Common myeloid progenitor, CD34-positive (primary cell): Measurements from ENCODE around the gene PPP1R26.

Experiments used
- CTCF ChIA-PET: fragments of 350-600 bp; sonication (Branson Sonifier 250); formaldehyde crosslinking; loops from one replicate; lab custom pipeline; 2021; ENCODE audit warnings: antibody characterized with exemption; lab: Charles Lee
- POLR2A ChIA-PET: fragments of 350-600 bp; sonication (Branson Sonifier 250); formaldehyde crosslinking; loops from one replicate; lab custom pipeline; 2021; ENCODE audit warnings: antibody characterized with exemption; lab: Charles Lee
- DNase-seq, 3 donors: peaks; one replicate each; pipeline versions ENCODE4 v3.0.0 to v3.0.0-alpha.2; 2013
- H3K27ac ChIP-seq, 2 experiments: 1 replicate in 1 of 2; 2 replicates in 1 of 2; pipeline ENCODE4 v1.7.0; 2013; ENCODE audit warnings: inconsistent platforms in 2 of 2, low read length in 2 of 2, mild to moderate bottlenecking in 2 of 2, low read depth in 1 of 2, moderate library complexity in 1 of 2; ENCODE audit not compliant: severe bottlenecking in 2 of 2, insufficient read depth in 1 of 2, poor library complexity in 1 of 2
- H3K27me3 ChIP-seq, 5 experiments: replicated peaks in 2 of 5; 1 replicate in 3 of 5; 2 replicates in 2 of 5; pipeline versions ENCODE4 v1.6.1 to v1.7.0; 2013; ENCODE audit warnings: low read length in 4 of 5, mild to moderate bottlenecking in 2 of 5, moderate library complexity in 2 of 5, inconsistent platforms in 1 of 5; ENCODE audit not compliant: insufficient read depth in 5 of 5, control insufficient read depth in 4 of 5
- H3K36me3 ChIP-seq, 4 experiments: 1 replicate in 2 of 4; 2 replicates in 2 of 4; pipeline versions ENCODE4 v1.6.1 to v1.7.0; 2013; ENCODE audit warnings: low read length in 3 of 4, control low read depth in 1 of 4, mild to moderate bottlenecking in 1 of 4; ENCODE audit not compliant: control insufficient read depth in 4 of 4, insufficient read depth in 4 of 4
- H3K4me1 ChIP-seq, 4 experiments: 1 replicate in 3 of 4; 2 replicates in 1 of 4; pipeline versions ENCODE4 v1.6.1 to v1.7.1; 2013; ENCODE audit warnings: low read length in 3 of 4, mild to moderate bottlenecking in 3 of 4, control low read depth in 1 of 4, inconsistent platforms in 1 of 4, moderate library complexity in 1 of 4; ENCODE audit not compliant: control insufficient read depth in 4 of 4, insufficient read depth in 4 of 4; ENCODE audit errors: control extremely low read depth in 1 of 4
- H3K4me3 ChIP-seq, 7 experiments: 1 replicate in 4 of 7; 2 replicates in 3 of 7; pipeline versions ENCODE4 v1.5.1 to v1.7.0; 2013; ENCODE audit warnings: mild to moderate bottlenecking in 7 of 7, low read length in 6 of 7, moderate library complexity in 6 of 7, inconsistent platforms in 2 of 7, low read depth in 2 of 7, control low read depth in 1 of 7; ENCODE audit not compliant: insufficient read depth in 4 of 7, control insufficient read depth in 1 of 7; ENCODE audit errors: extremely low read depth in 1 of 7
- H3K9me3 ChIP-seq, 5 experiments: 1 replicate in 4 of 5; 2 replicates in 1 of 5; pipeline versions ENCODE4 v1.6.1 to v1.7.1; 2013; ENCODE audit warnings: low read length in 4 of 5, mild to moderate bottlenecking in 2 of 5, inconsistent platforms in 1 of 5, low read depth in 1 of 5, moderate library complexity in 1 of 5; ENCODE audit not compliant: control insufficient read depth in 4 of 5, insufficient read depth in 2 of 5; ENCODE audit errors: control extremely low read depth in 1 of 5
- WGBS: methylation state at CpG from one replicate; pipeline ENCODE4 v1.1.5; 2013; ENCODE audit not compliant: insufficient coverage; 5-methylcytosine and 5-hydroxymethylcytosine counted together

The PPP1R26 gene

DNA sequence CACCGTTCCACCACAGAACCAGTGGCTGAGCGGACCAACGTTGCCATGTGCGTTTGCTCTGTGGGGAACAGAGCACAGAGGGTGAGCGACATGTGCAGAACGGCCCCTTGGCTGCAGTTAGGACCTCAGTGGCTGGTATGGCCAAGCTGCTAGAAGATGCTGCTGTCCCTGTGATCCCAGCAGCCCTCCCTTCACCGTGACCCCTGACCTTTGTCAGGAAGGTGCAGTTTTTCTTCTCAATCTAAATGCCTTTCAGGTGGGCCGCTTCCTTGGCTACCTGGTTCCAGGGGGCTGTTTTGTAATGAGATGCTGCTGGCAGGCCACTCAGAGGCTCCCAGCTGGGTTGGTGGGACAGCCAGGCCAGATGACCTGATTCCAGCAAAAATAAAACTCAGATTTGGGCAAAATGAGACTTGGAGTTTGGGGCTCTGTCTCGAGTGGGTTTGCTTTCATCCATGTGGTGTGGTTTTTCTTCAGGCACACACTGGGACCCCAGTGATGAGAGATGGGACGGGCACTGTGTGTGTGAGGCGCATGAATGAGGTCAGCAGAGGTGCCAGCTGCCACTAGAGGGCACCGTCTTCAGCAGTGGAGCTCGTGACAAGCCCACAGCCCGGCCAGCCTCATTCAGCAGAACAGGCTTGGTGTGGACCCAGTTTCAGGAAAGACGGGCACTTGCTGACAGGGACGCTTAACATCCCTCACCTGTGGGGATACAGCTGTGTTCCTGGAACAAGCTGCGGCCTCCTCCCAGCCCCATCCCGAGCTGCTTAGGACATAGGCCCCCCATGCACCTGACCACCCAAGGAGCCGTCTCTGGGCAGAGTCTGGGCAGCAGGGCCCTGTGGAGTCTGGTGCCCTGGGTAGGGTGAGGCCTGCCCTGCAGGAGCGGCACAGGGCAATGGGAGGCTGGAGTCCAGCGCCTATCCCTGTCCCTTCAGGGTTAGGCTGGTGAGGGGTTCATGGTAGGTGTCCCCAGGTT lies 25.0 kb downstream of the PPP1R26 start:
- 80% methylated on average over 21 of the region's 21 CpGs for WGBS
- CTCF ChIA-PET: interaction anchor here (0.7 to 1.5 kb wide), 9 partner anchors 9 to 285 kb away, joined by 3 to 6 read pairs (median 4); no protein-coding TSS in a partner anchor
- DNase-seq: peak; percentile 61 to 73 (median 72)
- peaks cover 0 to 26% (median 21%) of the 10 kb centered on the region in 4 experiments for H3K4me1 ChIP-seq
- POLR2A ChIA-PET: no interaction called here
- no peak overlapping the region for H3K27ac ChIP-seq
- H3K36me3 ChIP-seq: peaks cover 0 to 41% (median 29%) of the 10 kb centered on the region in 4 experiments
- H3K27me3 ChIP-seq: no peaks in the 10 kb centered on the region
- H3K4me3 ChIP-seq: no peak overlapping the region
- peaks cover 0 to 6% (median 0%) of the 10 kb centered on the region in 5 experiments for H3K9me3 ChIP-seq

DNA sequence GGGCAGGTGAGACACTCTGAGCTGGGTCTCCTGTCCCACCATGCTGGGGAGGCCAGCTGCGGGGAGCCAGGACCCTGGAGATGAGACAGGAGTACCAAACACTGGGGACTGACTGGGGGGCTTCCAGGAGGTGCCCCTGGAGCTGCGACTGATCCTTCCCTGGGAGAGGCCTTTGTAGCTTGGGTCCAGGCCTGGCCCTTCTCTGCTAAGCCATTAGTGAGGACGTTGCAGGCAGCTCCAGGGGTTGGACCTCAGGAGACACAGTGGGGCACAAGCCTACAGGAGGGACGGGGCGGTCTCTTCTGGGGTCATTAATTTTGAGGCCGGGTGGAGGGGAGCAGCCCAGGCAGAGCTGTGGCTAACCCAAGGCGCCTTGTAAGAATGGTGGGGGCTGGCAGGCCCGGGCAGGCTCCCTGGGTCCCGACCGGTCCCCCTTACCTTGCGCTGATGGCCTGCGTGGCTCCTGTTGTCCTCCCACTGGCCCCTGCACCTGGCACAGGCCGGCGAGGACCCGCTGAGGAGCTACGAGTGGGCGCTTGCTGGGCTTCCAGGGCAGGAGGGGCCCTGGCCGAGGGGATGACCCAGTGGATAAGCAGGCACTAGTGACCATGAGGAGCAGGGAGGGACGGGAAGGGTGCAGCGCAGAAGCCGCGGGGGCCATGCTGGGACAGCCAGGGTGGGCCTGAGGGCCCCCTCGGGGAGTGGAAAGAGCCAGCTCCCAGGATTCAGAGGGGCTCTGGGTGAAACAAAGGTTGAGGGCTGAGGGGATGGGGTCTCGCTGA lies 26.0 kb downstream of the PPP1R26 start:
- Histone ChIP-seq H3K4me3 (no peak overlapping the region), H3K9me3 (peaks cover 0 to 6% (median 0%) of the 10 kb centered on the region in 5 experiments), H3K36me3 (peaks cover 0 to 41% (median 29%) of the 10 kb centered on the region in 4 experiments), H3K4me1 (peaks cover 0 to 19% (median 13%) of the 10 kb centered on the region in 4 experiments), H3K27me3 (peaks cover 0 to 2% (median 0%) of the 10 kb centered on the region in 5 experiments), H3K27ac (no peak overlapping the region)
- DNase-seq: no peak
- 98% methylated on average over 17 of the region's 24 CpGs for WGBS
- POLR2A ChIA-PET: no interaction called here
- CTCF ChIA-PET: interaction anchor here (0.7 to 1.5 kb wide), 6 partner anchors 10 to 286 kb away, joined by 3 to 6 read pairs (median 4); no protein-coding TSS in a partner anchor

DNA sequence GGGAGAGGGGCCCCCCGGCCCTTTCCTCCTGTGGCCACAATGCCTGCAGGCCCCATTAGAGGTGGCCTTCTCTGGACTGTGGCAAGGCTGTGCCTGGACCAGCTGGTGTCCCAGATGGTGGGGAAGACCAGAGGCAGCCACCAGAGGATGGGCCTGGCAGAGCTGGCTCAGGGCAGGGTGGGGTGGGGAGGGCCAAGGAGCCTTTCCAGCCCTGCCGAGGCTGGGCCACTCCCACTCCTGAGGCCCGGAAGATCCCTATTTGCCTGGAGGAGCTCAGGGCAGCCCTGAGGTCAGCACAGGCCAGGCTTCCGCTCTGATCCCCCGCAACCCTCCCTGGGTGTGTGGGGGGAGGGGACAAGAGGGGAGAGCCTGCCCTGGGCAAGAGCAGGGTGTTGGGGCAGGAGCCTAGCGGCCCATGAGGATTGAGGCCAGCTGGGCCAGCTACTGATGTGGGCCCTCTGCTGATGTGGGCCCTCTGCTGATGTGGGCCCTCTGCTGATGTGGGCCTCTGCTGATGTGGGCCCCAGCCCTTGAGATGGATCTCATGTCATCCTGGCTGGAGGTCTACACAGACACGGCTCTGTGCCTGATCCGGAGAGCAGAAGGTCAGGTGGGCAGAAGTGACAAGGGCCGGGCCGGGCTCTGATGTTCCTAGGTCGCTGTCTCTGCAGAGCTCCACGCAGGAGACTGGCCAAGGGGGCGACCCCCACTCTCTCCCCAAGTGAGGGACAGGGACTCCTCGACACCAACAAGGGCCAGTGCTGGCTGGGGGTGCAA lies 26.9 kb downstream of the PPP1R26 start:
- H3K9me3 ChIP-seq: peaks cover 0 to 6% (median 0%) of the 10 kb centered on the region in 5 experiments
- peaks cover 0 to 40% (median 29%) of the 10 kb centered on the region in 4 experiments for H3K36me3 ChIP-seq
- H3K27me3 ChIP-seq: peaks cover 0 to 2% (median 0%) of the 10 kb centered on the region in 5 experiments
- H3K27ac ChIP-seq: no peak overlapping the region
- no peak overlapping the region for H3K4me3 ChIP-seq
- CTCF ChIA-PET: no interaction called here
- DNase-seq: no peak
- peaks cover 0 to 13% (median 9%) of the 10 kb centered on the region in 4 experiments for H3K4me1 ChIP-seq
- WGBS: 91% methylated on average over 12 of the region's 14 CpGs
- POLR2A ChIA-PET: no interaction called here

DNA sequence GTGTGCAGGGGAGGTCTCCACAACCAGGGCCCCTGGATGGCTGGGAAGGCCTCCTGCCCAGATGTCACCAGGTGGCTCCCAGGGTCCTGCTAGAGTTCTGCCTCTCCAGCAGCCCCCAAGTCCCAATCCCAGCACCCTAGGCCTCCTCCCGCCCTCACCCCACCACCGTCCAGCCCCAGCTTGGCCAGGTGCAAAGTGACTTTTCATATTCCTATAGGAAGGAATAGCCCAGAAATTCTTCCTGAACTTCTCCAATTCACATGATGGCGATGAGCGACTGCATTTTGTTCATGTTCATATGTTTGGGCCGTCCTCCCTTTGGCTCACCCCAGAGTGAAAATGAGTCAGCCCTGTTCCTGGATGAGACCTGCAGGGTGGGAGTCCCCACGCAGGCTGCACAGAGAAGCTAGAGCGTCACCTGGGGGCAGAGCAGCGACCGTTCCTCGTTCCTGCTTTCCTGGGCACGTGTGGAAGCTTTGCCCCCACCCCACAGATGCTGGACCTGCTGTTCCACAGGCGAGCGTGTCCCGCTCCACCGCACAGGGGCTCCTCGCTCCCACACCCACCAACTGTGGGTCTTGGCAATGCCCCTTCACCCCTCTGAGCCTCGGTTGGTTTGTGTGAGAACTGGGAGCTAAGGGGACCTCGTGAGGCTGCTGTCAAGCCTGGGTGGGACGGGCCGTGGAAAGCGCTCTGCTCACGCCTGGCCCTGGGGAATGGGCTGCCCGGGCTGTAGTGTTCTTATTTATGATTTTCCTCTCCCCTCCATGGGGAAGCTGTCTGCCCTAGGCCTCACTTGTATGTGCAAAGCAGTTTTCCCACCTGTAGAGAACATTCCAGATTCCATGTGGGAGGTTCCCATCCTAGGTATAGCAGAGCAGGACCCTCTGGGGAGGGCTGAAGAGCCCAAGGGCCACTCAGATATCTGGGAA lies 27.8 kb downstream of the PPP1R26 start:
- CTCF ChIA-PET: no interaction called here
- Histone ChIP-seq H3K36me3 (peaks cover 0 to 33% (median 26%) of the 10 kb centered on the region in 4 experiments), H3K4me1 (peaks cover 0 to 7% (median 4%) of the 10 kb centered on the region in 4 experiments), H3K27me3 (peaks cover 0 to 5% (median 0%) of the 10 kb centered on the region in 5 experiments), H3K27ac (no peak overlapping the region), H3K9me3 (peaks cover 0 to 6% (median 0%) of the 10 kb centered on the region in 5 experiments), H3K4me3 (no peak overlapping the region)
- POLR2A ChIA-PET: no interaction called here
- 95% methylated on average over 18 of the region's 23 CpGs for WGBS
- DNase-seq: no peak

DNA sequence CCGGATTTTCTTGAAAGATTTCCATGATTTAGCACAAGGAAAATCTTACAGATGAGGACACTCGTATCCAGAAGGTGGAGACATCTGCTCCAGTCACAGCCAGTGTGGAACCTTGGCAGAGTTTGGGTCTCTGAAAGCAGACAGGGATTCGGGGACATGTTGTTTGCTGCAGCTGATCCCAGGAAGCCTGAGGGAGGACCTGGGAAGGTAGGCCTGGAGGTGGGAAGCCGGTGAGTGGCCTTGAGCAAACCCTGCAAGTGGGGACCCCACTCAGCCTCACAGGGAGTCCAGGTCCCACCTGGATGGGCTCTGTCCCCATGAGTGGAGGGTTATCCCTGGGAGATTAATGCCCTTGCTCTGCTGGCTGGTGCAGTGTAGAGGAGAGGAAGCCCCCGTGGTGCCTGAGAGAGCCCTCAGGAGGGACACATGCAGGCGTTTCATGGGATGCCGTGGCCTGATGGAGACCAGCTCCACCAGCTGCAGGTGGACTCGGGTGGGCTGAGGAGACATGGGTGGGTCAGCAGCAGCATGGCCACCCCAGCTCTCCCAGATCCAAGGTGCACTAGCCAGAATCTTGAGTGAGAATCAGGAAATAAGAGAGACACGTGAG lies 28.7 kb downstream of the PPP1R26 start:
- WGBS: 97% methylated on average over 8 of the region's 9 CpGs
- H3K27ac ChIP-seq: no peak overlapping the region
- ChIA-PET CTCF (no interaction called here), POLR2A (no interaction called here)
- DNase-seq: no peak
- no peak overlapping the region for H3K4me3 ChIP-seq
- H3K27me3 ChIP-seq: peaks cover 0 to 5% (median 0%) of the 10 kb centered on the region in 5 experiments
- H3K9me3 ChIP-seq: peaks cover 0 to 6% (median 0%) of the 10 kb centered on the region in 5 experiments
- peaks cover 0 to 6% (median under 1%) of the 10 kb centered on the region in 4 experiments for H3K4me1 ChIP-seq
- peaks cover 0 to 23% (median 17%) of the 10 kb centered on the region in 4 experiments for H3K36me3 ChIP-seq
